HepG2 (cell line): Measurements from ENCODE around the gene ARL3. TPM values are rescaled to one million over a fixed set of nuclear protein-coding genes. Genes with fewer than 3 reads are reported as not detected.

Experiments used
- ATF5 ChIP-seq: sonication (generic); formaldehyde crosslinking; IDR thresholded peaks from 2 replicates; pipeline ENCODE4 v1.4.0; 2020; ENCODE audit warnings: mild to moderate bottlenecking, low read depth, missing genetic modification reagents
- BRCA1 ChIP-seq: sonication (generic); formaldehyde crosslinking; IDR thresholded peaks from 2 replicates; pipeline ENCODE4 v1.4.0; 2020; ENCODE audit warnings: missing genetic modification reagents
- FUBP1 ChIP-seq: sonication (generic); formaldehyde crosslinking; IDR thresholded peaks from 2 replicates; pipeline ENCODE4 v1.5.1; 2020; ENCODE audit warnings: missing genetic modification reagents, mild to moderate bottlenecking, borderline replicate concordance
- HMGA1 ChIP-seq: sonication (generic); formaldehyde crosslinking; conservative IDR thresholded peaks from 2 replicates; pipeline ENCODE4 v1.4.0; 2020; ENCODE audit warnings: missing genetic modification reagents
- HNRNPUL1 ChIP-seq: fragments of 200-400 bp; formaldehyde crosslinking; IDR thresholded peaks from 2 replicates; pipeline ENCODE4 v1.6.1; 2017; ENCODE audit warnings: low read depth, mild to moderate bottlenecking, low read length, moderate library complexity
- IRX3 ChIP-seq: sonication (generic); formaldehyde crosslinking; IDR thresholded peaks from 2 replicates; pipeline ENCODE4 v1.8.1; 2023; ENCODE audit warnings: mild to moderate bottlenecking, low read depth, missing genetic modification reagents, borderline replicate concordance
- PCBP2 ChIP-seq: fragments of 200-400 bp; formaldehyde crosslinking; optimal IDR thresholded peaks from 2 replicates; pipeline ENCODE3; 2018; ENCODE audit warnings: low read length, low read depth; ENCODE audit not compliant: poor library complexity, severe bottlenecking
- REST ChIP-seq, 2 experiments: IDR thresholded peaks; 2 replicates each; pipeline ENCODE4 v1.6.1; 2011 to 2012; ENCODE audit warnings: low read length in 2 of 2, borderline replicate concordance in 1 of 2, low read depth in 1 of 2, mild to moderate bottlenecking in 1 of 2, moderate library complexity in 1 of 2
- SUZ12 ChIP-seq: fragments of 150-350 bp; IDR thresholded peaks from 2 replicates; pipeline ENCODE4 v1.6.1; 2014; ENCODE audit warnings: low read depth, low read length
- ZBTB10 ChIP-seq: sonication (generic); formaldehyde crosslinking; IDR thresholded peaks from 2 replicates; pipeline ENCODE4 v1.4.0; 2020; ENCODE audit warnings: missing genetic modification reagents, borderline replicate concordance
- ZBTB42 ChIP-seq: sonication (generic); formaldehyde crosslinking; IDR thresholded peaks from 2 replicates; pipeline ENCODE4 v1.5.0; 2020; ENCODE audit warnings: mild to moderate bottlenecking, missing genetic modification reagents
- ZEB1 ChIP-seq: IDR thresholded peaks from 2 replicates; pipeline ENCODE4 v1.6.1; 2012; ENCODE audit warnings: mild to moderate bottlenecking, low read depth, inconsistent platforms; ENCODE audit not compliant: insufficient replicate concordance
- ZNF136 ChIP-seq: sonication (generic); formaldehyde crosslinking; IDR thresholded peaks from 2 replicates; pipeline ENCODE4 v1.8.1; 2022; ENCODE audit warnings: low read depth, mild to moderate bottlenecking, moderate library complexity, missing genetic modification reagents
- ZNF329 ChIP-seq: sonication (generic); formaldehyde crosslinking; IDR thresholded peaks from 2 replicates; pipeline ENCODE4 v1.9.0; 2021; ENCODE audit warnings: low read depth, mild to moderate bottlenecking, missing genetic modification reagents
- ZNF496 ChIP-seq: sonication (generic); formaldehyde crosslinking; IDR thresholded peaks from 2 replicates; pipeline ENCODE4 v1.8.1; 2023; ENCODE audit warnings: mild to moderate bottlenecking, moderate library complexity, missing genetic modification reagents; ENCODE audit not compliant: insufficient replicate concordance
- ZNF563 ChIP-seq: sonication (generic); formaldehyde crosslinking; IDR thresholded peaks from 2 replicates; pipeline ENCODE4 v1.8.0; 2022; ENCODE audit warnings: mild to moderate bottlenecking, moderate library complexity, missing genetic modification reagents
- ZNF597 ChIP-seq: sonication (generic); formaldehyde crosslinking; IDR thresholded peaks from 2 replicates; pipeline ENCODE4 v1.5.0; 2020; ENCODE audit warnings: missing genetic modification reagents
- ZNF776 ChIP-seq: sonication (generic); formaldehyde crosslinking; IDR thresholded peaks from 2 replicates; pipeline ENCODE4 v1.4.0; 2020; ENCODE audit warnings: mild to moderate bottlenecking, missing genetic modification reagents
- ZNF841 ChIP-seq: sonication (generic); formaldehyde crosslinking; IDR thresholded peaks from 2 replicates; pipeline ENCODE4 v1.8.1; 2023; ENCODE audit warnings: missing genetic modification reagents, borderline replicate concordance
- ZNF878 ChIP-seq: sonication (generic); formaldehyde crosslinking; IDR thresholded peaks from 2 replicates; pipeline ENCODE4 v1.8.1; 2023; ENCODE audit warnings: mild to moderate bottlenecking, missing genetic modification reagents, moderate library complexity
- polyA plus RNA-seq, 8 experiments: library from polyadenylated mRNA; depleted of rRNA in 3 of 8; stranded (reverse) in 7 of 8; unstranded in 1 of 8; fragments of >200 nt; fragmentation: Illumina TruSeq in 4 of 8; extraction: Trizol in 4 of 8; gene quantifications; 2 replicates each; pipeline versions ENCODE4 v1.2.1 to v1.2.3, GENCODE V29; 2011 to 2016; ENCODE audit warnings: low read depth in 4 of 8, missing spikeins in 1 of 8, mixed read lengths in 1 of 8; ENCODE audit not compliant: insufficient read depth in 1 of 8
- total RNA-seq, 5 experiments: library from RNA; depleted of rRNA; stranded (reverse); fragments of >200 nt; fragmentation: Illumina TruSeq; extraction: Trizol; gene quantifications; 2 replicates each; pipeline ENCODE4 v1.2.3, GENCODE V29; 2016; ENCODE audit warnings: low read depth in 1 of 5

The ARL3 gene
- total and polyA plus RNA-seq, 2 of the 13 experiments (the other 11 are each of a cell fraction or from before 2014, with no cell fraction given), result 5.2 to 6.6 TPM

- TF ChIP-seq ZNF136 (CRISPR knock-in tag) (no peak), REST (IDR thresholded peaks at IDR 0.05; ENCODE audit: borderline replicate concordance in 1 of 2, low read depth in 1 of 2, low read length in 2 of 2) (no peak), PCBP2 (no peak), SUZ12 (no peak), ZNF878 (CRISPR knock-in tag) (no peak), ZNF563 (CRISPR knock-in tag) (no peak), ZBTB10 (CRISPR knock-in tag) (no peak), ZNF496 (CRISPR knock-in tag) (no peak), ZNF841 (CRISPR knock-in tag) (no peak), HNRNPUL1 (no peak), ZEB1 (no peak), IRX3 (CRISPR knock-in tag) (no peak), ZBTB42 (CRISPR knock-in tag) (no peak), HMGA1 (CRISPR knock-in tag) (no peak), FUBP1 (no peak), ATF5 (CRISPR knock-in tag) (no peak), ZNF776 (CRISPR knock-in tag) (no peak), ZNF329 (CRISPR knock-in tag) (no peak), BRCA1 (CRISPR knock-in tag) (no peak), ZNF597 (CRISPR knock-in tag) (no peak)
Observed at GRCh38 chr10:102627736-102628293, 86.4 kb downstream of the ARL3 start (continued).
